H4 (cell line): ENCODE results near the gene LCA5L. TPM values are rescaled to one million over a fixed set of nuclear protein-coding genes. Genes with fewer than 3 reads are reported as not detected.

Experiments
- DNase-seq: peaks from one replicate; pipeline ENCODE4 v3.0.0-alpha.2; 2015; ENCODE audit warnings: low spot score
- total RNA-seq: library from RNA; depleted of rRNA; stranded (reverse); fragments of >200 nt; shearing (Covaris generic); gene quantifications from 2 replicates; pipeline ENCODE4 v1.2.3, GENCODE V29; 2014; rRNA removed

The LCA5L gene
- 1.4 TPM in 2 replicates for total RNA-seq

GRCh38 chr21:39445321-39446269, at the start of gene LCA5L:
LCA5L (minus strand) TSS chr21:39445778; CDS start chr21:39428493, 17,285 bp downstream.
- DNase-seq, result peak; percentile 89

DNA sequence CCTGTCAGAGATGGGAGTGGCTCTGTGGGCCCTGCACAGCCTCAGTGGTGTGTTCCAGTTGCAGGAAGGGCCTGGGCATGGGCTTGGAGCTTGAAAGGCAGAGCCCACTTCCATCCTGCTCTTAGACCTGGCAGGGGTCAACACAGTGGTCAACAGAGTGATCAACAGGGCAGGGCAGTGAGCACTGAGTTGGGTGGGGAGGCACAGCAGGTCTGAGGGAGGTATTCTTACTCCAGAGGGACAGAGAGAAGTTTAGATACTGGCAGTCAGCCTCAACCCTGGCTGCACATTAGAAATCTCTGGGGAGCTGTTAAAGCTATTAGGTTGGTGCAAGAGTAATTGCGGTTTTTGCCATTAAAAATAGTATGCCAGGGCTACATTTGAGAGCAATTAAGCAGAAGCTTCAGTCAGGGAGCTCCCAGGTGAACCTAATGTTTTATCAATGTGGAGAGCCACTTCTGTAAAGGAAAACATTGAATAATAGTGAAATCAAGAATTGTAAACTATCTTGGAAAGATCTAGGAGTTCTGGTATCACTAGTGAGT, 43.9 kb upstream of the LCA5L start:
- no peak for DNase-seq

DNA sequence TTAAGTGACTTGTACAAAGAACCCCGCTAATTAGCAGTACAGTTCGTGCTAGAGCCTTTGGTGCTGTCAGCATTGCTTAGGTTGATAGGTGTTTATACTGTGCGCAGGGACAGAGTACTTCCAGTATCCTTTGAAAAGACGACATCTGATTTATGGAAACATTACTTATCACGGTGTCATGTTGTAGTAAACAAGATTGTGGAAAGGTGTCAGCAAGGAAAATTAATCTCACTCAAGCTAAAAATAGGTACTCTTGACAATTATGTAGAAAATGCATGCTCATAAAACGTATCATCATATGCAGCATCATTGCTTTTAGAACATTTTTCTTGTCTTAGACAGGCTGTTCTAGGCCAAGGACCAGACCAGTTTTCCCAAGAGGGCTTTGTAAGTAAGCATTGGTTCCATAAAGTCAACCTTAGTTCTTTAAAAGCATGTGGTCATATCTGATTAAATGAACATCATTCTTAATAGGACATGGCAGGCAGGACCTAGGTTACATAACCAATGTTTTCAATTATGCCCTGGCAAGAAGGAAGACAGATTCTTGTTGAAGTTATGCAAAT, 39.2 kb upstream of the LCA5L start:
- no peak for DNase-seq

- DNase-seq, result no peak
These were observed 38.3 kb upstream of the LCA5L start for GRCh38 chr21:39483917-39484316.

GRCh38 chr21:39481886-39482285, 36.3 kb upstream of the LCA5L start:
- no peak for DNase-seq

- no peak for DNase-seq
These were observed 34.7 kb upstream of the LCA5L start for GRCh38 chr21:39480271-39480670.

GRCh38 chr21:39479814-39480182, 34.2 kb upstream of the LCA5L start:
- DNase-seq, result no peak

GRCh38 chr21:39479164-39479813, 33.7 kb upstream of the LCA5L start:
- DNase-seq, result no peak

- DNase-seq, result no peak
These were observed 29.0 kb upstream of the LCA5L start for GRCh38 chr21:39474611-39475010.

GRCh38 chr21:39472786-39473185, 27.2 kb upstream of the LCA5L start:
- no peak for DNase-seq

- DNase-seq, result no peak
These were observed 26.0 kb upstream of the LCA5L start for GRCh38 chr21:39471598-39471997.

DNA sequence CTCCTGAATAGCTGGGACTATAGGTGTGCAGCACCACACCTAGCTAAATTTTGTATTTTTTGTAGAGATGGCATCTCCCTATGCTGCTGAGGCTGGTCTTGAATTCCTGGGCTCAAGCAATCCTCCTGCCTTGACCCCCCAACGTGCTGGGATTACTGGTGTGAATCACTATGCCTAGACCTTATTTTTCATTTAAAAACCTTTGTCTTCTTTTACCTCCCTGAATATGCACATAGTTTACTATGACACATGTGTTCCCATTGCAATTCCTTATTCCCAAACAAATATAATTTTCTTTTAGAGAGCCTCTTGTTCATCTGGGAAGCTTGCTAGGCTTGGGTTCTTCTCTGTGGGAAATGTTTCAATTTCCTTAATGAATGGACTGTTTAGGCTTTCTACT, 23.0 kb upstream of the LCA5L start:
- DNase-seq, result no peak

GRCh38 chr21:39467746-39468145, 22.2 kb upstream of the LCA5L start:
- DNase-seq, result no peak

GRCh38 chr21:39466584-39466983, 21.0 kb upstream of the LCA5L start:
- no peak for DNase-seq

- DNase-seq, result no peak
These were observed 17.7 kb upstream of the LCA5L start for GRCh38 chr21:39463308-39463707.

GRCh38 chr21:39461419-39461818, 15.8 kb upstream of the LCA5L start:
- DNase-seq, result no peak

DNA sequence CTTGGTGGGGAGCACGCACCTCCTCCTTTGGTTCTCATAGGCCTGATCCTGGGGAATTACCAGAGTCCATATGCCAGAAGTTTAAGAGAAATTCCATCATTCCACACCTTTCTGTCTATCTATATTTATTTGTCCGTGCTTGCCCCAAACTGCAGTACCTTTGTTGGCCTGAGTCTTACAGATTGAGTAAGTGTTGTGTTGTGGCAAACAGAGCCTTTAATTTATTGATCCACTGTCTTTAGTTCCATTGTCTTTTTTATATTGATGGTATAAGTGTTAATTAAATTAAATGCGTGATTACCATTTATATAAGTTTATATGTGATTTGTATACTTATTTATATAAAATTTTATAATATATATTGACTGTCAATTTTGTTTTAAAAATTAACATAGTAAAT, 11.1 kb upstream of the LCA5L start:
- no peak for DNase-seq

DNA sequence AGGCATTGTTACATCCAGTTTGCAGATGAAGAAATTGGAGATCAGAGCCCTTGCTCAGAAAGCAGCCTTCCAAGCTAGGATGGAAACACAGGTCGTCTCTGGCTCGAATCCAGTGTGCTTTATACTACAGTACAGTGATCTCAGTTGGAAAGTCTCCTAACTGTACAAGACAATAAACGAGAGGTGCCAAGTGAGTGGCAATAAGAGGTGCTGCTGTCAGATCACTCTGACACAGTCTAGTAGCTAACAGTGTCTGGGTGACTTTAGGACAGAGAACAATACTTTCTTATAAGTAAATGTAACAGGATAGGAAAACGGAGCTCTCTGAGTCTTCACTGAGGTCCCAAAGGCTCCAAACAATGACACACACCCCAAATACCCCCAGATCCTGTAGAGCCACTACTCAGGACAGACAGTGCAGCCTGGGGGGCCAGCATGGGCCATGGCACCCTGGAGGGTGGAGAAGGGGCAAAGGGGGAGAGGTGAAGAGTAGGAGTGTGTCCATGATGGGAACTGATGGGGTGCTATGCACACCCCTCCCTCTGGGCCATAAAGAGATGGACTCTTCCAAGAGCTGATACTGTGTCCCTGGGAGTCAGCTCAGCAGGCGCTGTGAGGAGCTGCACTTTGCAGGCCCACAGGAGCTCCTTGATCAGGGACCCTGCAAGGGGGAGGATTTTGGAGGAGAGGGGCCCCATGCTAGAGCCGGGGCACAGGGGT, 9.5 kb upstream of the LCA5L start:
- DNase-seq, result no peak

GRCh38 chr21:39453571-39454179, 8.1 kb upstream of the LCA5L start:
- DNase-seq, result no peak

DNA sequence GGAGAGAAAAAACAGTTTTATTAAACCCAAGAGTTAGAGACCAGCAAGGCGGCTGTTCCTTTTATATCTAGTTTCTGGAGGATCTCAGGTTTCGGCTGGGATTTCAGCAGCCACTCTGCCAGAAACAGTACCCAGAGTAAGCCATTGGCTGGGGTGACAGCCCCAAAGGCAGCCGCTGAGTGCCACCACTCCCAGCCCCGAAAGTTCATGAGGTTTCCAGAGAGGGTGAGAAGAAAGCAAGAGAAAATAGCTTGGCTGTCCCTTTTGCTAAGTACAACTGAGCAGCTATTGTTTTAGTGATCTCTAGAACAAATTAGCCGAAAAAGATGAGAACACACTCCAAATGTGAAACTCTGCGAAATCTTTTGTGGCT, 7.4 kb upstream of the LCA5L start:
- DNase-seq, result no peak

- DNase-seq, result peak; percentile 84
These were observed 6.8 kb upstream of the LCA5L start for GRCh38 chr21:39452207-39452969.
